ENCODE measurements around the gene MREG.
"Not testable (repeated sequence)": the region's sequence is repeated elsewhere in the genome, so short reads cannot be mapped to it uniquely, and the experiment has no call there.

- not testable (repeated sequence) for TF ChIP-seq POLR2A, CTCF, EP300, POLR2AphosphoS5 (IDR thresholded peaks at IDR 0.05)
Measured at GRCh38 chr2:215926992-215927391, 86.4 kb downstream of the MREG start.

All from sigmoid colon (tissue), 4 donors.